GM23338 (cell line): ENCODE measurements around the gene CFAP70. TPM values are rescaled to one million over a fixed set of nuclear protein-coding genes. Genes with fewer than 3 reads are reported as not detected.

ENCODE experiments used
- ATAC-seq: fragments of 200-7000 bp; cut with Tn5 transposase; 3 replicates; pipeline ENCODE4 v1.9.1; 2020
- DNase-seq: peaks from one replicate; pipeline ENCODE4 v3.0.0-alpha.2; 2015; ENCODE audit warnings: low spot score
- H2AFZ ChIP-seq: fragments of 200-600 bp; sonication (generic); 2 replicates; pipeline ENCODE4 v1.8.0; 2016; ENCODE audit warnings: antibody characterized with exemption, mild to moderate bottlenecking, moderate library complexity
- H3F3A ChIP-seq: fragments of 200-600 bp; sonication (generic); replicated peaks from 2 replicates; pipeline ENCODE4 v1.8.0; 2017; ENCODE audit warnings: antibody characterized with exemption, mixed run types, low read depth
- H3K27ac ChIP-seq: fragments of 200-600 bp; sonication (generic); 2 replicates; pipeline ENCODE4 v1.6.1; 2016; ENCODE audit warnings: low read depth
- H3K27me3 ChIP-seq: fragments of 200-600 bp; sonication (generic); 2 replicates; pipeline ENCODE4 v1.8.0; 2016; ENCODE audit warnings: mild to moderate bottlenecking, mixed run types, moderate library complexity; ENCODE audit not compliant: insufficient read depth
- H3K36me3 ChIP-seq: fragments of 200-600 bp; sonication (generic); 2 replicates; pipeline ENCODE4 v1.8.0; 2016; ENCODE audit warnings: mild to moderate bottlenecking; ENCODE audit not compliant: insufficient read depth
- H3K4me1 ChIP-seq: fragments of 200-600 bp; sonication (generic); 2 replicates; pipeline ENCODE4 v1.8.0; 2016; ENCODE audit warnings: mild to moderate bottlenecking, moderate library complexity; ENCODE audit not compliant: insufficient read depth
- H3K4me2 ChIP-seq: fragments of 200-600 bp; sonication (generic); 2 replicates; pipeline ENCODE4 v1.7.1; 2017; ENCODE audit warnings: mixed run types
- H3K4me3 ChIP-seq: fragments of 200-600 bp; sonication (generic); 2 replicates; pipeline ENCODE4 v1.6.1; 2016; ENCODE audit warnings: mixed run types
- H3K79me2 ChIP-seq: fragments of 200-600 bp; sonication (generic); replicated peaks from 2 replicates; pipeline ENCODE4 v1.8.0; 2017; ENCODE audit warnings: mild to moderate bottlenecking; ENCODE audit not compliant: insufficient read depth
- H3K9me2 ChIP-seq: fragments of 200-600 bp; sonication (generic); 2 replicates; pipeline ENCODE4 v1.8.0; 2017; ENCODE audit not compliant: insufficient read depth
- H4K20me1 ChIP-seq: fragments of 200-600 bp; sonication (generic); replicated peaks from 2 replicates; pipeline ENCODE4 v1.8.0; 2017; ENCODE audit warnings: mild to moderate bottlenecking; ENCODE audit not compliant: insufficient read depth
- H3K27ac Mint-ChIP-seq: 2 replicates; pipeline ENCODE4 v1.8.0; 2020; ENCODE audit warnings: inconsistent platforms, mild to moderate bottlenecking, moderate library complexity, mixed read lengths
- H3K27me3 Mint-ChIP-seq: 3 replicates; pipeline ENCODE4 v1.8.0; 2022; ENCODE audit warnings: low read depth, mild to moderate bottlenecking, moderate library complexity, mixed read lengths, inconsistent platforms; ENCODE audit not compliant: insufficient read depth, poor library complexity
- H3K36me3 Mint-ChIP-seq: 3 replicates; pipeline ENCODE4 v1.8.0; 2021; ENCODE audit warnings: low read depth, mild to moderate bottlenecking, inconsistent platforms, moderate library complexity, mixed read lengths
- H3K4me1 Mint-ChIP-seq: 3 replicates; pipeline ENCODE4 v1.8.0; 2020; ENCODE audit warnings: mild to moderate bottlenecking, inconsistent platforms, mixed read lengths
- H3K4me3 Mint-ChIP-seq: 3 replicates; pipeline ENCODE4 v1.8.0; 2021; ENCODE audit warnings: moderate library complexity, mild to moderate bottlenecking, inconsistent platforms, mixed read lengths
- H3K9me3 Mint-ChIP-seq: 3 replicates; pipeline ENCODE4 v1.8.0; 2020; ENCODE audit warnings: moderate library complexity, mild to moderate bottlenecking, inconsistent platforms, mixed read lengths
- EZH2 ChIP-seq: fragments of 200-600 bp; sonication (generic); IDR thresholded peaks from one replicate; pipeline ENCODE4 v1.8.0; 2017; ENCODE audit warnings: antibody characterized with exemption, mild to moderate bottlenecking, low read depth; ENCODE audit not compliant: unreplicated experiment
- EZH2phosphoT487 ChIP-seq: fragments of 200-600 bp; sonication (generic); IDR thresholded peaks from one replicate; pipeline ENCODE4 v1.8.1; 2018; ENCODE audit warnings: antibody characterized with exemption; ENCODE audit not compliant: unreplicated experiment
- NANOG ChIP-seq: IDR thresholded peaks from 2 replicates; pipeline ENCODE4 v1.6.1; 2016; ENCODE audit warnings: antibody characterized with exemption, borderline replicate concordance
- POLR2AphosphoS5 ChIP-seq: IDR thresholded peaks from 2 replicates; pipeline ENCODE4 v1.6.1; 2016; ENCODE audit warnings: antibody characterized with exemption, low read depth
- REST ChIP-seq: IDR thresholded peaks from one replicate; pipeline ENCODE4 v1.6.1; 2018; ENCODE audit warnings: antibody characterized with exemption; ENCODE audit not compliant: unreplicated experiment
- STAT1 ChIP-seq: IDR thresholded peaks from one replicate; pipeline ENCODE4 v1.6.1; 2016; ENCODE audit warnings: antibody characterized with exemption; ENCODE audit not compliant: unreplicated experiment
- ZNF114 ChIP-seq: fragments of 250-450 bp; sonication (Bioruptor Pico); IDR thresholded peaks from 2 replicates; pipeline ENCODE4 v1.5.0; 2020; ENCODE audit warnings: mild to moderate bottlenecking, moderate library complexity
- ZNF331 ChIP-seq: fragments of 250-450 bp; sonication (Bioruptor Pico); IDR thresholded peaks from 2 replicates; pipeline ENCODE4 v1.5.0; 2020; ENCODE audit warnings: low read depth, mild to moderate bottlenecking, moderate library complexity
- ZNF462 ChIP-seq: fragments of 250-450 bp; sonication (Bioruptor Pico); IDR thresholded peaks from 2 replicates; pipeline ENCODE4 v1.5.0; 2020; ENCODE audit warnings: mild to moderate bottlenecking, moderate library complexity
- polyA plus RNA-seq: library from polyadenylated mRNA; unstranded; fragments of >200 nt; fragmentation: Nextera tagmentation; extraction: Ambion mirVana; gene quantifications from 2 replicates; pipeline ENCODE4 v1.2.1, GENCODE V29; 2016
- total RNA-seq: library from RNA; depleted of rRNA; stranded (reverse); fragments of >200 nt; shearing (Covaris generic); gene quantifications from 2 replicates; pipeline ENCODE4 v1.2.3, GENCODE V29; 2014
- TF ChIP-seq, protein P1 (sequence below), 2 experiments: fragments of 200-600 bp in 1 of 2; sonication (generic) in 1 of 2; conservative IDR thresholded peaks; 2 replicates each; pipeline versions ENCODE4 v1.5.1 to v1.6.1; 2016 to 2017; ENCODE audit warnings: antibody characterized with exemption in 2 of 2, low read depth in 2 of 2, mild to moderate bottlenecking in 2 of 2, moderate library complexity in 1 of 2
- TF ChIP-seq, protein P2 (sequence below): IDR thresholded peaks from 2 replicates; pipeline ENCODE4 v1.6.1; 2016; ENCODE audit warnings: antibody characterized with exemption

CFAP70 gene
- total and polyA plus RNA-seq, 2 experiments from 2014 or later: 0.17 to 0.24 TPM

DNA sequence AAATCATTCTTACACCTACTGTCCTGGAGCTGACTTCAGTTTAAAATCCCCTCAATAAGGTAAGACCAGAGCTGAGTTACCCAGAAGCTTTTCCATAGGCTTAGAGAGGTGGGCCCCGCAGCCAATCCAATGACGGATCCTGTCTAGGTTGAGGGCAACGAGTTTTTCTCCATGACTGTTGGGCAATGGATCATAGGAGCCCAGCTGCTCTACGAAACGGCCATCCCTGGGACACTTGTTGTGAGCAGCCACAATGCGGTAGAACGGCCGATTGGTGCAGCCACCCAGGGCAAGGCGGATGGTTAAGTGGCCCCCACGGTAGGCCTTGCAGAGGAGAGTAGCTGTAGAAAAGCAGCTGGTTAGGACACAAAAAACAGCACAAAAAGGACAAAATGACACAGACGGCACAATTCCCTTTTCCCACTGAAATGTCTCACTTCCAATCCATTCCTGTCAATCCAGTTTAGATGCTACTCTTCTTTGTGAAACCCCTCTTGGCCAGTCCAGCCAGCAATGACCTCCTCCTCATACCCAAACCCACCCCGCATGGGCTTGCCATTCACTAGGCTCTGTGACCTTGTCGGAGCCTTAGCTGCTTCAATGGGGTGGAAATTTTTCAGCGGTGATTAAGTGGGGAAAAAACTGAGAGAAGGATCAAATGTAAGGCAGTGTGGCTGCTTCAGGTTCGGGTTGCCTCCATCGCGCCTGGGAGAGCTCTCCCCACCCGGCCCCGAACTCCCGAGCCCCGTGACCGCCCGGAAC lies 106.8 kb downstream of the CFAP70 start (continued):
- TF ChIP-seq ZNF462 (CRISPR knock-in tag): no peak
- TF ChIP-seq, protein P1, sequence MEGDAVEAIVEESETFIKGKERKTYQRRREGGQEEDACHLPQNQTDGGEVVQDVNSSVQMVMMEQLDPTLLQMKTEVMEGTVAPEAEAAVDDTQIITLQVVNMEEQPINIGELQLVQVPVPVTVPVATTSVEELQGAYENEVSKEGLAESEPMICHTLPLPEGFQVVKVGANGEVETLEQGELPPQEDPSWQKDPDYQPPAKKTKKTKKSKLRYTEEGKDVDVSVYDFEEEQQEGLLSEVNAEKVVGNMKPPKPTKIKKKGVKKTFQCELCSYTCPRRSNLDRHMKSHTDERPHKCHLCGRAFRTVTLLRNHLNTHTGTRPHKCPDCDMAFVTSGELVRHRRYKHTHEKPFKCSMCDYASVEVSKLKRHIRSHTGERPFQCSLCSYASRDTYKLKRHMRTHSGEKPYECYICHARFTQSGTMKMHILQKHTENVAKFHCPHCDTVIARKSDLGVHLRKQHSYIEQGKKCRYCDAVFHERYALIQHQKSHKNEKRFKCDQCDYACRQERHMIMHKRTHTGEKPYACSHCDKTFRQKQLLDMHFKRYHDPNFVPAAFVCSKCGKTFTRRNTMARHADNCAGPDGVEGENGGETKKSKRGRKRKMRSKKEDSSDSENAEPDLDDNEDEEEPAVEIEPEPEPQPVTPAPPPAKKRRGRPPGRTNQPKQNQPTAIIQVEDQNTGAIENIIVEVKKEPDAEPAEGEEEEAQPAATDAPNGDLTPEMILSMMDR (conservative IDR thresholded peaks at IDR 0.05; ENCODE audit: low read depth in 2 of 2): no peak

DNA sequence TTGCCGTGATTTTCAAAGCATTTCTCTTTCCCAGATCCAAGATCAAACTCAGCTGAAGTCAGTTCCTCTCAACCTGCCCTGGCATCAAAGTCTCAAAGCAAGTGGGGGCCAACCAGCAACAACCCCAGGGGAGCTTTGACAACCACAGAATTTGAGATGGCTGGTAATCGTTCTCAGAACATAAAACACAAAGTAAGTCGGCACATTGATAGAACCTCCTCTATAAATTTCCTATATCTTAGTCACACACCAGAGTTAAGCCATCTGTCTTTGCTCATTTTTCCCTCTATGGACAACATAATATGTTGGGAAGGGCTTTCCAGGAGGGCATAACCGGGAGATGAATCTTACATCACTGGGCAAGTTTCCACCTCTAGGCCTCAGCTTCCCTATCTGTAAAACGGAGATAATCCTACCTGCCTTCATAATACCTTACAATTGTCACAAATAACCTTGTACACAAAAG lies 110.4 kb downstream of the CFAP70 start:
- Histone ChIP-seq H3K4me1 (peaks cover 22% of the 10 kb centered on the region), H2AFZ (no peak overlapping the region), H4K20me1 (no peaks in the 10 kb centered on the region; the same call in 1 of the 2 replicates), H3K9me2 (no peaks in the 10 kb centered on the region), H3K27ac (peak overlapping the region; percentile 91), H3F3A (peaks cover 26% of the 10 kb centered on the region), H3K4me2 (peak overlapping the region; percentile 76), H3K36me3 (peaks cover 38% of the 10 kb centered on the region), H3K4me3 (peak overlapping the region; percentile 81; the same call in 1 of the 2 replicates), H3K79me2 (peaks cover 69% of the 10 kb centered on the region), H3K27me3 (no peaks in the 10 kb centered on the region)
- DNase-seq (no peak), ATAC-seq (no peak)
- Mint-ChIP-seq H3K4me3 (peak overlapping the region; percentile 100), H3K27me3 (peaks cover 9% of the 10 kb centered on the region), H3K36me3 (peaks cover 74% of the 10 kb centered on the region), H3K27ac (peak overlapping the region; percentile 100), H3K9me3 (no peaks in the 10 kb centered on the region), H3K4me1 (peaks cover 23% of the 10 kb centered on the region; the same call in 2 of the 3 replicates)
- TF ChIP-seq NANOG (no peak), ZNF331 (CRISPR knock-in tag) (no peak), EZH2 (no peak), EZH2phosphoT487 (no peak), STAT1 (no peak), ZNF114 (no peak), REST (no peak), POLR2AphosphoS5 (no peak)
- TF ChIP-seq, protein P2, sequence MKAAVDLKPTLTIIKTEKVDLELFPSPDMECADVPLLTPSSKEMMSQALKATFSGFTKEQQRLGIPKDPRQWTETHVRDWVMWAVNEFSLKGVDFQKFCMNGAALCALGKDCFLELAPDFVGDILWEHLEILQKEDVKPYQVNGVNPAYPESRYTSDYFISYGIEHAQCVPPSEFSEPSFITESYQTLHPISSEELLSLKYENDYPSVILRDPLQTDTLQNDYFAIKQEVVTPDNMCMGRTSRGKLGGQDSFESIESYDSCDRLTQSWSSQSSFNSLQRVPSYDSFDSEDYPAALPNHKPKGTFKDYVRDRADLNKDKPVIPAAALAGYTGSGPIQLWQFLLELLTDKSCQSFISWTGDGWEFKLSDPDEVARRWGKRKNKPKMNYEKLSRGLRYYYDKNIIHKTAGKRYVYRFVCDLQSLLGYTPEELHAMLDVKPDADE: no peak
